RWPE2 (cell line): Measurements from ENCODE around the gene IFI6.
"Not testable (repeated sequence)": the region's sequence is repeated elsewhere in the genome, so short reads cannot be mapped to it uniquely, and the experiment has no call there.

Source experiments
- ATAC-seq: fragments of 200-7000 bp; cut with Tn5 transposase; 3 replicates; pipeline ENCODE4 v1.9.1; 2021; ENCODE audit warnings: low read depth
- DNase-seq: peaks from one replicate; pipeline ENCODE4 v3.0.0-alpha.2; 2020; ENCODE audit warnings: low spot score
- H3K27ac ChIP-seq: fragments of 450-650 bp; 2 replicates; pipeline ENCODE4 v1.5.1; 2017; ENCODE audit warnings: mild to moderate bottlenecking; ENCODE audit not compliant: poor library complexity, severe bottlenecking
- H3K27me3 ChIP-seq: fragments of 250-450 bp; sonication (Bioruptor Pico); 2 replicates; pipeline ENCODE4 v1.5.1; 2021; ENCODE audit warnings: mild to moderate bottlenecking, moderate library complexity; ENCODE audit not compliant: insufficient read depth, poor library complexity, severe bottlenecking
- H3K36me3 ChIP-seq: fragments of 250-450 bp; sonication (Bioruptor Pico); 2 replicates; pipeline ENCODE4 v1.5.1; 2020; ENCODE audit warnings: low read depth, mild to moderate bottlenecking, moderate library complexity
- H3K4me1 ChIP-seq: fragments of 250-450 bp; sonication (Bioruptor Pico); 2 replicates; pipeline ENCODE4 v1.5.1; 2021; ENCODE audit warnings: mild to moderate bottlenecking, moderate library complexity; ENCODE audit not compliant: insufficient read depth, poor library complexity, severe bottlenecking
- H3K4me3 ChIP-seq: fragments of 250-450 bp; sonication (Bioruptor Pico); 2 replicates; pipeline ENCODE4 v1.5.1; 2021; ENCODE audit warnings: mild to moderate bottlenecking, moderate library complexity; ENCODE audit not compliant: severe bottlenecking
- H3K9me3 ChIP-seq: fragments of 250-450 bp; sonication (Bioruptor Pico); 2 replicates; pipeline ENCODE4 v1.5.1; 2021; ENCODE audit warnings: mild to moderate bottlenecking, moderate library complexity; ENCODE audit not compliant: severe bottlenecking
- CTCF ChIP-seq: fragments of 450-650 bp; IDR thresholded peaks from one replicate; pipeline ENCODE4 v1.5.1; 2017; ENCODE audit warnings: mild to moderate bottlenecking, moderate library complexity; ENCODE audit not compliant: poor library complexity, severe bottlenecking

Gene IFI6

GRCh38 chr1:27684176-27684575 lies 12.2 kb upstream of the IFI6 start:
- H3K4me3 ChIP-seq = no peak overlapping the region
- no peaks in the 10 kb centered on the region for H3K27me3 ChIP-seq
- ATAC-seq (no peak), DNase-seq (no peak)
- H3K36me3 ChIP-seq = no peaks in the 10 kb centered on the region
- no peak for TF ChIP-seq CTCF
- H3K4me1 ChIP-seq = no peaks in the 10 kb centered on the region
- peaks cover 9% of the 10 kb centered on the region for H3K9me3 ChIP-seq
- no peak overlapping the region for H3K27ac ChIP-seq

GRCh38 chr1:27682351-27682944 lies 10.5 kb upstream of the IFI6 start:
- Histone ChIP-seq H3K27ac (no peak overlapping the region), H3K27me3 (no peaks in the 10 kb centered on the region), H3K9me3 (peaks cover 9% of the 10 kb centered on the region), H3K36me3 (no peaks in the 10 kb centered on the region), H3K4me3 (no peak overlapping the region), H3K4me1 (no peaks in the 10 kb centered on the region)
- TF ChIP-seq CTCF = no peak
- ATAC-seq (no peak), DNase-seq (no peak)

GRCh38 chr1:27681580-27681979 lies 9.6 kb upstream of the IFI6 start:
- not testable (repeated sequence) for ATAC-seq, H3K27ac ChIP-seq, H3K4me3 ChIP-seq, H3K27me3 ChIP-seq, H3K36me3 ChIP-seq, H3K4me1 ChIP-seq, H3K9me3 ChIP-seq, DNase-seq

- H3K4me1 ChIP-seq, H3K4me3 ChIP-seq, H3K36me3 ChIP-seq, H3K27me3 ChIP-seq, ATAC-seq, DNase-seq, H3K9me3 ChIP-seq, H3K27ac ChIP-seq: not testable (repeated sequence)
Measured at GRCh38 chr1:27680225-27680791, 8.3 kb upstream of the IFI6 start.

- no peak for TF ChIP-seq CTCF
- ATAC-seq = no peak
- H3K36me3 ChIP-seq = no peaks in the 10 kb centered on the region
Measured at GRCh38 chr1:27678747-27679146, 6.8 kb upstream of the IFI6 start.

GRCh38 chr1:27676410-27676809 lies 4.4 kb upstream of the IFI6 start:
- TF ChIP-seq CTCF = no peak

More at GRCh38 chr1:27678747-27679146, 6.8 kb upstream of the IFI6 start:
- no peaks in the 10 kb centered on the region for H3K4me1 ChIP-seq
- no peak overlapping the region for H3K4me3 ChIP-seq
- H3K9me3 ChIP-seq = peaks cover 9% of the 10 kb centered on the region
- no peak overlapping the region for H3K27ac ChIP-seq
- no peak for DNase-seq
- no peaks in the 10 kb centered on the region for H3K27me3 ChIP-seq

More at GRCh38 chr1:27676410-27676809, 4.4 kb upstream of the IFI6 start:
- H3K27me3 ChIP-seq = no peaks in the 10 kb centered on the region
- DNase-seq (no peak), ATAC-seq (no peak)
- H3K9me3 ChIP-seq = peaks cover 5% of the 10 kb centered on the region
- H3K36me3 ChIP-seq = no peaks in the 10 kb centered on the region
- H3K4me3 ChIP-seq = no peak overlapping the region
- no peak overlapping the region for H3K27ac ChIP-seq
- H3K4me1 ChIP-seq = peaks cover 3% of the 10 kb centered on the region
